H54 (cell line): ENCODE results near the gene NAALADL2.
"Not testable (repeated sequence)": the region's sequence is repeated elsewhere in the genome, so short reads cannot be mapped to it uniquely, and the experiment has no call there.

Experiments
- DNase-seq: peaks from one replicate; pipeline ENCODE4 v3.0.0; 2011; ENCODE audit warnings: low spot score, mixed read lengths; ENCODE audit not compliant: insufficient read length
- FAIRE-seq: peaks from 3 replicates; lab custom pipeline; 2011; peaks lifted over from hg19 to GRCh38; lab: Jason Lieb, UNC
- POLR2A ChIP-seq: IDR thresholded peaks from 2 replicates; pipeline ENCODE4 v1.6.1; 2011; ENCODE audit warnings: low read depth, mild to moderate bottlenecking, low read length

Gene NAALADL2

DNA sequence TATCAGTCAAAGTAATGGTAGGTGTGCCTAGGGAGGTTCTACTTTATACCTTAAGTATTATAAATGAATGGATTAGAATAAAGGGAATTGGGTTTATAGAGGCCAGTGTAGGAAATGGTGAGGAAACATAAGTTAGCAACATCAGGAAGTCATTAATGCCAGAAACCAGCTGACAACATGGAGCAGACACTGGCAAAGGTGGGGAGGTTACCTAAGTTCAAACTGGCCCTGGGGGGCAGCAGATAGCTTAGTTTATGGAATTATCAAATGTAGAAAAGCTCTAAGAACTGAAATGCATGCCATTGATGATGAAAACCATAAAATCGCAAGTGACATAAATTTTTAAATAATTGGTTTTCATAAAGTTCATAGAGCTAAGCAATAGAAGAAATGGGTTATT lies 498.6 kb downstream of the NAALADL2 start:
- no peak for TF ChIP-seq POLR2A
- no peak for FAIRE-seq
- DNase-seq = no peak

- no peak for FAIRE-seq
- DNase-seq = no peak
- no peak for TF ChIP-seq POLR2A
Observed at GRCh38 chr3:175358935-175359334, 499.8 kb downstream of the NAALADL2 start.

- not testable (repeated sequence) for DNase-seq
Observed at GRCh38 chr3:175370426-175370825, 511.3 kb downstream of the NAALADL2 start.

GRCh38 chr3:175371187-175371586 lies 512.1 kb downstream of the NAALADL2 start:
- FAIRE-seq = not testable (repeated sequence)

More at GRCh38 chr3:175370426-175370825, 511.3 kb downstream of the NAALADL2 start:
- FAIRE-seq = peak; percentile 48

DNA sequence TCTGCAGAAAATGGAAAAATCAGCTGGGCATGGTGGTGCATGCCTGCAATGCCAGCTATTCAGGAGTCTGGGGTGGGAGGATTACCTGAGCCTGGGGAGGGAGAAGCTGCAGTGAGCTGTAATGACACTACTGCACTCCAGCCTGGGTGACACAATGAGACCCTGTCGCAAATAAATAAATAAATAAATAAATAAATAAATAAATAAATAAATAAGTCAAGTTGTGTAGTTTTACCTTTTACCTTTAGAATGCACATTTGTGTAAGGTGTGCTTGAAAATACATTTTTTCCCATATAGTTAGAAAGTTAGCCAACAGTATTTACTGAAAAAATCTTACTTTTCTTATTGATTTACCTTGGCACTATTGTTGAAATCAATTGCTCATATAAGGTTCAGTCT lies 515.6 kb downstream of the NAALADL2 start:
- FAIRE-seq = no peak
- DNase-seq = no peak
- TF ChIP-seq POLR2A = no peak

More at GRCh38 chr3:175371187-175371586, 512.1 kb downstream of the NAALADL2 start:
- not testable (repeated sequence) for DNase-seq

GRCh38 chr3:175378348-175378747 lies 519.2 kb downstream of the NAALADL2 start:
- no peak for TF ChIP-seq POLR2A
- no peak for FAIRE-seq
- no peak for DNase-seq

GRCh38 chr3:175381685-175382084 lies 522.6 kb downstream of the NAALADL2 start:
- no peak for FAIRE-seq
- no peak for DNase-seq
- TF ChIP-seq POLR2A = no peak

DNA sequence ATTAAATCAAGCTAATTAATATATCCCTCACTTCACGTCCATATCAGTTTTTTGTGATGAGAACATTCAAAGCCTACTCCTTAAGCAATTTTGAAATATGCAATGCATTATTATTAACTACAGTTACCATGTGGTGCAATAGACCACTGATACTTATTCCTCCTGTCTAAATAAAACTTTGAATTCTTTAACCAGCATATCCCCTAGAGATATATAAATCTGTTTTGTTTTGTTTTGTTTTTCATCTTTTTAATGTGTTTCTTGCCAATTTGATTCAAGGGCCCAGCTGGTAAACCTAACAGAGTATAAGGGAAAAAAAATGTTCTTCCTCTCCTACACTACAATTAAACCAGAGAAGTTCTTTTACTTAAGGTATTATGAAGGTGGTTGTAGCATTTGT lies 524.2 kb downstream of the NAALADL2 start:
- FAIRE-seq (no peak), DNase-seq (no peak)
- no peak for TF ChIP-seq POLR2A

- DNase-seq (no peak), FAIRE-seq (no peak)
- TF ChIP-seq POLR2A = no peak
Observed at GRCh38 chr3:175383813-175384212, 524.7 kb downstream of the NAALADL2 start.

DNA sequence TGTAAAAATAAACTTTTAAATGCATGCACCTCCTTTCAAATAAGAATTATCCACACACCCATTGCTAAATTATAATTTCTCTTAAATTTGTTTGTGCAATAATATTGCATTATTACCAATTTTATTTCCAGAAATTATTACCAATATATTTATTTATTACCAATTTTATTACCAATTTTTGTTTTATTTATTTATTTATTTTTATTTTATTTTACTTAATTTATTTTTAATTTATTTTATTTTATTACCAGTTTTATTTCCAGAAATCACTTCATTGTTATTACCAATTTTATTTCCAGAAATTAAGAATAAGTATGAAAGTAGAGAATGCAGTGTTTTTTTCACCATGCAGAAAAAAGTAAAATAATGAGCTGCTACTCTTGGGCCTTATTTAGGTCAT lies 525.4 kb downstream of the NAALADL2 start:
- TF ChIP-seq POLR2A = no peak
- no peak for FAIRE-seq

GRCh38 chr3:175386630-175387029 lies 527.5 kb downstream of the NAALADL2 start:
- peak; percentile 99 for FAIRE-seq
- DNase-seq = peak; percentile 15
- TF ChIP-seq POLR2A = no peak

More for the DNA sequence above, 525.4 kb downstream of the NAALADL2 start:
- DNase-seq = no peak

DNA sequence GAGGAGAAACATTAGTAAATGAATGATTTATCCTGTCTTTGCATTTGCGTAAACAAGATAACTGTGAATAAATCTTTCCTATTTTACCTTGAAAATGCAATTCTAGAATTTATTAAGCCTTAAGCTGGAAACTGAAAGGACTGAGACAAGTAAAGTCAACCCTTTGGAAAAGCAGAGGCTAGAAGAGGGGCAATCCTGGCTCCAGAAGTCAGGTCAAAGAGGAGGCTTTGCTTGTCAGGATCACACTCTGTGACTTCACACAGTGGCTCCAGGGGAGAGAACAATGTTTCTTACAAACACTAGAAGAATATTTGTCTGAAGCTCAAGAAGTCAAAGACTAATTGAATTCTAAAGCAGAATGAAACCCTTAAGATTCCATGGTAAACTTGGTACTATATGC lies 530.4 kb downstream of the NAALADL2 start:
- TF ChIP-seq POLR2A = no peak
- FAIRE-seq (no peak), DNase-seq (no peak)

GRCh38 chr3:175391601-175392000 lies 532.5 kb downstream of the NAALADL2 start:
- DNase-seq (no peak), FAIRE-seq (no peak)
- TF ChIP-seq POLR2A = no peak

GRCh38 chr3:175392653-175393052 lies 533.5 kb downstream of the NAALADL2 start:
- FAIRE-seq (no peak), DNase-seq (no peak)
- no peak for TF ChIP-seq POLR2A

- FAIRE-seq (no peak), DNase-seq (no peak)
- no peak for TF ChIP-seq POLR2A
Observed at GRCh38 chr3:175397372-175397771, 538.2 kb downstream of the NAALADL2 start.

- TF ChIP-seq POLR2A = no peak
- no peak for FAIRE-seq
- DNase-seq = no peak
Observed at GRCh38 chr3:175398676-175399075, 539.5 kb downstream of the NAALADL2 start.
